Measurements from ENCODE around the gene TPRKB. TPM values are rescaled to one million over a fixed set of nuclear protein-coding genes. Genes with fewer than 3 reads are reported as not detected.

TPRKB gene
- total and polyA plus RNA-seq, 2 donors (not counting 1 experiment from before 2014, with no cell fraction given): 24.3 to 31.2 TPM

DNA sequence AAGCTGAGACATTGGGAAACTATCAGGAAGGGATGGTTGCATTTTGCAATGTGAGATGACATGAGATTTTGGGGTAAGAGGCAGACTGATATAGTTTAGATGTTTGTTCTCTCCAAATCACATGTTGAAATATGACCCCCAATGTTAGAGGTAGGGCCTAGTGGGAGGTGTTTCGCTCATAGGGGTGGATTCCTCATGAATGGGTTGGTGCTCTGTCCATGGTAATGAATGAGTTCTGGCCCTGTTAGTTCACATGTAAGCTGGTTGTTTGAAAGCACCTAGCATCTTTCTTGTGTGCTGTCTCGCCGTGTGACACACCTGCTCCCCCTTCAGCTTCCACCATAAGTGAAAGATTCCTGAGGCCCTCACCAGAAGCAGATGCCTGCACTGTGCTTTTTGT, 37.7 kb downstream of the TPRKB start:
- Histone ChIP-seq H2AFZ (ENCODE audit: insufficient read depth, low read depth, low read length, poor library complexity, severe bottlenecking) (no peak overlapping the region), H3K27me3 (replicated peaks in 1 of 4; ENCODE audit: control extremely low read depth in 1 of 4, control insufficient read depth in 3 of 4, insufficient read depth in 4 of 4, low read length in 3 of 4) (peaks cover 0 to 17% (median 2%) of the 10 kb centered on the region in 4 experiments), H3K4me1 (ENCODE audit: control insufficient read depth in 2 of 2, insufficient read depth in 2 of 2, low read length in 2 of 2) (no peaks in the 10 kb centered on the region), H3K79me2 (ENCODE audit: control insufficient read depth, insufficient read depth, low read length) (no peaks in the 10 kb centered on the region), H3K36me3 (replicated peaks in 1 of 2; ENCODE audit: control extremely low read depth in 1 of 2, control insufficient read depth in 1 of 2, extremely low read depth in 1 of 2, insufficient read depth in 2 of 2, low read length in 1 of 2) (no peaks in the 10 kb centered on the region), H3K27ac (ENCODE audit: low read length in 2 of 2) (no peak overlapping the region), H3K9me3 (ENCODE audit: control extremely low read depth in 1 of 3, control insufficient read depth in 2 of 3, insufficient read depth in 1 of 3, low read length in 2 of 3) (peaks cover 0 to 12% (median 0%) of the 10 kb centered on the region in 3 donors), H3K9ac (ENCODE audit: low read length) (no peak overlapping the region), H3K4me3 (ENCODE audit: control extremely low read depth in 1 of 5, extremely low read depth in 1 of 5, insufficient read depth in 1 of 5, low read depth in 2 of 5, low read length in 4 of 5) (no peak overlapping the region), H3K4me2 (replicated peaks; ENCODE audit: low read depth, low read length, poor library complexity, severe bottlenecking) (no peak overlapping the region), H4K20me1 (ENCODE audit: control insufficient read depth, insufficient read depth, low read length, poor library complexity, severe bottlenecking) (no peaks in the 10 kb centered on the region)
- Mint-ChIP-seq H3K4me1 (no peaks in the 10 kb centered on the region), H3K9me3 (ENCODE audit: insufficient read depth) (no peaks in the 10 kb centered on the region), H3K27me3 (peaks cover 43% of the 10 kb centered on the region), H3K27ac (no peak overlapping the region), H3K4me3 (no peak overlapping the region)
- no peak for ATAC-seq (ENCODE audit: low read depth)
- TF ChIP-seq, protein P1, sequence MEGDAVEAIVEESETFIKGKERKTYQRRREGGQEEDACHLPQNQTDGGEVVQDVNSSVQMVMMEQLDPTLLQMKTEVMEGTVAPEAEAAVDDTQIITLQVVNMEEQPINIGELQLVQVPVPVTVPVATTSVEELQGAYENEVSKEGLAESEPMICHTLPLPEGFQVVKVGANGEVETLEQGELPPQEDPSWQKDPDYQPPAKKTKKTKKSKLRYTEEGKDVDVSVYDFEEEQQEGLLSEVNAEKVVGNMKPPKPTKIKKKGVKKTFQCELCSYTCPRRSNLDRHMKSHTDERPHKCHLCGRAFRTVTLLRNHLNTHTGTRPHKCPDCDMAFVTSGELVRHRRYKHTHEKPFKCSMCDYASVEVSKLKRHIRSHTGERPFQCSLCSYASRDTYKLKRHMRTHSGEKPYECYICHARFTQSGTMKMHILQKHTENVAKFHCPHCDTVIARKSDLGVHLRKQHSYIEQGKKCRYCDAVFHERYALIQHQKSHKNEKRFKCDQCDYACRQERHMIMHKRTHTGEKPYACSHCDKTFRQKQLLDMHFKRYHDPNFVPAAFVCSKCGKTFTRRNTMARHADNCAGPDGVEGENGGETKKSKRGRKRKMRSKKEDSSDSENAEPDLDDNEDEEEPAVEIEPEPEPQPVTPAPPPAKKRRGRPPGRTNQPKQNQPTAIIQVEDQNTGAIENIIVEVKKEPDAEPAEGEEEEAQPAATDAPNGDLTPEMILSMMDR (IDR thresholded peaks at IDR 0.05): no peak
- no peak for TF ChIP-seq EZH2 (IDR thresholded peaks at IDR 0.05; ENCODE audit: borderline replicate concordance, insufficient read depth, low read depth, low read length, poor library complexity, severe bottlenecking)
- ChIA-PET CTCF (no interaction called here), POLR2A (no interaction called here)
- 100% methylated on average over 1 of the region's 3 CpGs for WGBS (ENCODE audit: insufficient coverage)
- intact Hi-C loops (cut with micrococcal nuclease): loop anchor here (2.0 kb wide), 1 partner anchor 59 kb away; no protein-coding TSS in a partner anchor
- no peak for DNase-seq

DNA sequence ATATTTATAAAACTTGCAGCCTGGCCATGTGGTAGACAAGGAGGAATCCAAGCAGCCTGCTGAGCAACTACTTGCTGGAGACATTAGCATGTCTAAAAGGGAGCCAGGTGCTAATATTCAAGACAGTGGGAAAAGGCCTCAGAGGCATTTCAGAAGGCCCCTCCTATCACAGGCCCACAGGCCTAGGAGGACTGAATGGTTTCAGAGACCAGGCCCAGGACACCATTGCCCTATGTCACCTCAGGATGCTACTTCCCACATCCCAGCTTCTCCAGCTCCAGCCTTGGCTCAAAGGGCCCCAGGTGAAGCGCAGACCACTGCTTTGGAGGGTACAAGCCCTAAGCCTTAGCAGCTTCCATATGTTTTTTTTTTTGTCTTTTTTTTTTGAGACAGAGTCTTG, 39.0 kb downstream of the TPRKB start:
- Mint-ChIP-seq H3K9me3 (ENCODE audit: insufficient read depth) (no peaks in the 10 kb centered on the region), H3K27ac (no peak overlapping the region), H3K4me3 (no peak overlapping the region), H3K4me1 (no peaks in the 10 kb centered on the region), H3K27me3 (peaks cover 32% of the 10 kb centered on the region)
- no peak overlapping the region for H3K4me2 ChIP-seq (replicated peaks; ENCODE audit: low read depth, low read length, poor library complexity, severe bottlenecking)
- peaks cover 0 to 14% (median 2%) of the 10 kb centered on the region in 4 experiments for H3K27me3 ChIP-seq (replicated peaks in 1 of 4; ENCODE audit: control extremely low read depth in 1 of 4, control insufficient read depth in 3 of 4, insufficient read depth in 4 of 4, low read length in 3 of 4)
- no peaks in the 10 kb centered on the region for H3K36me3 ChIP-seq (replicated peaks in 1 of 2; ENCODE audit: control extremely low read depth in 1 of 2, control insufficient read depth in 1 of 2, extremely low read depth in 1 of 2, insufficient read depth in 2 of 2, low read length in 1 of 2)
- intact Hi-C loops (cut with micrococcal nuclease): loop anchor here (2.0 kb wide), 1 partner anchor 57 kb away; no protein-coding TSS in a partner anchor
- no peaks in the 10 kb centered on the region for H3K4me1 ChIP-seq (ENCODE audit: control insufficient read depth in 2 of 2, insufficient read depth in 2 of 2, low read length in 2 of 2)
- H3K9me3 ChIP-seq (ENCODE audit: control extremely low read depth in 1 of 3, control insufficient read depth in 2 of 3, insufficient read depth in 1 of 3, low read length in 2 of 3): peaks cover 0 to 12% (median 0%) of the 10 kb centered on the region in 3 donors
- ATAC-seq (ENCODE audit: low read depth) (no peak), DNase-seq (no peak)
- POLR2A ChIA-PET: no interaction called here
- WGBS (ENCODE audit: insufficient coverage): 100% methylated on average over 1 of the region's 1 CpG
- no peak for TF ChIP-seq EZH2 (IDR thresholded peaks at IDR 0.05; ENCODE audit: borderline replicate concordance, insufficient read depth, low read depth, low read length, poor library complexity, severe bottlenecking)
- TF ChIP-seq, protein P1 (IDR thresholded peaks at IDR 0.05): no peak
- CTCF ChIA-PET: interaction anchor here (0.7 kb wide), 1 partner anchor 950 kb away, joined by 4 read pairs; no protein-coding TSS in a partner anchor
- no peaks in the 10 kb centered on the region for H4K20me1 ChIP-seq (ENCODE audit: control insufficient read depth, insufficient read depth, low read length, poor library complexity, severe bottlenecking)
- no peak overlapping the region for H3K9ac ChIP-seq (ENCODE audit: low read length)
- H3K79me2 ChIP-seq (ENCODE audit: control insufficient read depth, insufficient read depth, low read length): no peaks in the 10 kb centered on the region
- no peak overlapping the region for H3K27ac ChIP-seq (ENCODE audit: low read length in 2 of 2)
- no peak overlapping the region for H3K4me3 ChIP-seq (ENCODE audit: control extremely low read depth in 1 of 5, extremely low read depth in 1 of 5, insufficient read depth in 1 of 5, low read depth in 2 of 5, low read length in 4 of 5)
- H2AFZ ChIP-seq (ENCODE audit: insufficient read depth, low read depth, low read length, poor library complexity, severe bottlenecking): no peak overlapping the region
